OCI-LY7 (cell line): ENCODE results near the gene ADGRG4. TPM values are rescaled to one million over a fixed set of nuclear protein-coding genes. Genes with fewer than 3 reads are reported as not detected.

ENCODE experiments used
- BruUV-seq: library from RNA; stranded (reverse); fragments of 400-500 nt; replicated peaks from 2 replicates; lab custom pipeline; 2021; lab: Mats Ljungman, UMichigan
- CTCF ChIA-PET: fragments of 300-600 bp; sonication (Branson Sonifier 250); formaldehyde crosslinking; loops from one replicate; lab custom pipeline; 2022; ENCODE audit warnings: antibody characterized with exemption; ENCODE audit not compliant: unreplicated experiment; lab: Charles Lee
- POLR2A ChIA-PET: fragments of 300-600 bp; sonication (Branson Sonifier 250); formaldehyde crosslinking; loops from one replicate; lab custom pipeline; 2022; ENCODE audit warnings: antibody characterized with exemption; lab: Charles Lee
- DNase-seq: peaks from one replicate; pipeline ENCODE4 v3.0.0-alpha.2; 2015; ENCODE audit warnings: low spot score
- H2AFZ ChIP-seq: fragments of 200-600 bp; sonication (generic), shearing (Covaris generic); 2 replicates; pipeline ENCODE4 v1.6.1; 2014; ENCODE audit warnings: mild to moderate bottlenecking, antibody characterized with exemption, low read length, moderate library complexity
- H3K27ac ChIP-seq: fragments of 200-600 bp; sonication (generic); 2 replicates; pipeline ENCODE4 v1.5.1; 2014; ENCODE audit warnings: mixed run types, low read depth, mild to moderate bottlenecking, moderate library complexity, low read length, inconsistent platforms; ENCODE audit not compliant: poor library complexity, severe bottlenecking
- H3K36me3 ChIP-seq: fragments of 200-600 bp; sonication (generic); 2 replicates; pipeline ENCODE4 v1.6.1; 2014; ENCODE audit warnings: mild to moderate bottlenecking, antibody characterized with exemption, low read length, moderate library complexity, mixed read lengths; ENCODE audit not compliant: insufficient read depth
- H3K4me1 ChIP-seq: fragments of 200-600 bp; sonication (generic); 2 replicates; pipeline ENCODE4 v1.5.1; 2014; ENCODE audit warnings: mild to moderate bottlenecking, low read length; ENCODE audit not compliant: insufficient read depth, poor library complexity, severe bottlenecking
- H3K4me2 ChIP-seq: fragments of 200-600 bp; sonication (generic); 2 replicates; pipeline ENCODE4 v1.6.1; 2014; ENCODE audit warnings: mild to moderate bottlenecking, low read length
- H3K4me3 ChIP-seq: fragments of 200-600 bp; sonication (generic); 2 replicates; pipeline ENCODE4 v1.5.1; 2014; ENCODE audit warnings: mild to moderate bottlenecking, low read depth, low read length; ENCODE audit not compliant: poor library complexity, severe bottlenecking
- H3K79me2 ChIP-seq: fragments of 200-600 bp; sonication (generic); 2 replicates; pipeline ENCODE4 v1.6.1; 2016; ENCODE audit warnings: low read depth, mild to moderate bottlenecking, low read length, moderate library complexity, mixed read lengths; ENCODE audit not compliant: insufficient read depth
- H3K9me2 ChIP-seq: fragments of 200-600 bp; sonication (generic); 2 replicates; pipeline ENCODE4 v1.6.1; 2016; ENCODE audit warnings: mild to moderate bottlenecking, low read length, mixed read lengths; ENCODE audit not compliant: insufficient read depth
- H3K9me3 ChIP-seq: fragments of 200-600 bp; sonication (generic); 2 replicates; pipeline ENCODE4 v1.6.1; 2014; ENCODE audit warnings: mild to moderate bottlenecking, mixed run types, low read length, mixed read lengths
- H4K20me1 ChIP-seq: fragments of 200-600 bp; sonication (generic); 2 replicates; pipeline ENCODE4 v1.6.1; 2014; ENCODE audit warnings: mild to moderate bottlenecking, antibody characterized with exemption, low read length, moderate library complexity, mixed read lengths; ENCODE audit not compliant: insufficient read depth
- EZH2phosphoT487 ChIP-seq: fragments of 200-600 bp; sonication (generic); IDR thresholded peaks from 2 replicates; pipeline ENCODE4 v1.6.1; 2018; ENCODE audit warnings: low read depth, borderline replicate concordance, mild to moderate bottlenecking, mixed run types, antibody characterized with exemption, low read length, moderate library complexity, mixed read lengths
- intact Hi-C: fragments of 100-400 bp; cut with micrococcal nuclease; formaldehyde crosslinking; loops from one replicate; pipeline ENCODE4 v1.10.0; 2022; ENCODE audit not compliant: unreplicated experiment
- total RNA-seq, 2 experiments: library from RNA; depleted of rRNA in 1 of 2; stranded (reverse); fragments of >200 nt in 1 of 2; shearing (Covaris generic) in 1 of 2; gene quantifications; 2 replicates each; pipeline ENCODE4 v1.2.3, GENCODE V29; 2014 to 2022
- TF ChIP-seq, protein P1 (sequence below): fragments of 200-600 bp; sonication (generic); conservative IDR thresholded peaks from 2 replicates; pipeline ENCODE4 v1.5.1; 2014; ENCODE audit warnings: mild to moderate bottlenecking, antibody characterized with exemption, low read length, moderate library complexity, mixed read lengths

The ADGRG4 gene
- total RNA-seq, 2 experiments from 2014 or later = not detected

DNA sequence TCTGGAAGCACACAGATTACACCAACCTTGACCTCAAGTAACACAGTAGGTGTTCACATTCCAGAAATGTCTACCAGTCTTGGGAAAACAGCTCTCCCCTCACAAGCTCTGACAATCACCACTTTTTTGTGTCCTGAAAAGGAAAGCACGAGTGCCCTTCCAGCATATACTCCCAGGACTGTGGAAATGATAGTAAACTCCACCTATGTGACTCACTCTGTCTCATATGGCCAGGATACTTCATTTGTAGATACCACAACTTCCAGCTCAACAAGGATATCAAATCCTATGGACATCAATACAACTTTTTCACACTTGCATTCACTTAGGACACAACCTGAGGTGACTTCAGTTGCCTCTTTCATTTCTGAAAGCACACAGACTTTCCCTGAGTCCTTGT is 46.9 kb downstream of the ADGRG4 start:
- Histone ChIP-seq H3K4me3 (no peak overlapping the region), H3K36me3 (no peaks in the 10 kb centered on the region), H3K79me2 (no peaks in the 10 kb centered on the region), H3K4me1 (no peaks in the 10 kb centered on the region), H3K9me2 (no peaks in the 10 kb centered on the region), H3K9me3 (no peaks in the 10 kb centered on the region), H2AFZ (no peak overlapping the region), H3K4me2 (no peak overlapping the region), H4K20me1 (no peaks in the 10 kb centered on the region), H3K27ac (no peak overlapping the region)
- no TSS peak for BruUV-seq
- intact Hi-C loops = no loop called here
- ChIA-PET POLR2A (no interaction called here), CTCF (no interaction called here)
- no peak for TF ChIP-seq EZH2phosphoT487
- TF ChIP-seq, protein P1, sequence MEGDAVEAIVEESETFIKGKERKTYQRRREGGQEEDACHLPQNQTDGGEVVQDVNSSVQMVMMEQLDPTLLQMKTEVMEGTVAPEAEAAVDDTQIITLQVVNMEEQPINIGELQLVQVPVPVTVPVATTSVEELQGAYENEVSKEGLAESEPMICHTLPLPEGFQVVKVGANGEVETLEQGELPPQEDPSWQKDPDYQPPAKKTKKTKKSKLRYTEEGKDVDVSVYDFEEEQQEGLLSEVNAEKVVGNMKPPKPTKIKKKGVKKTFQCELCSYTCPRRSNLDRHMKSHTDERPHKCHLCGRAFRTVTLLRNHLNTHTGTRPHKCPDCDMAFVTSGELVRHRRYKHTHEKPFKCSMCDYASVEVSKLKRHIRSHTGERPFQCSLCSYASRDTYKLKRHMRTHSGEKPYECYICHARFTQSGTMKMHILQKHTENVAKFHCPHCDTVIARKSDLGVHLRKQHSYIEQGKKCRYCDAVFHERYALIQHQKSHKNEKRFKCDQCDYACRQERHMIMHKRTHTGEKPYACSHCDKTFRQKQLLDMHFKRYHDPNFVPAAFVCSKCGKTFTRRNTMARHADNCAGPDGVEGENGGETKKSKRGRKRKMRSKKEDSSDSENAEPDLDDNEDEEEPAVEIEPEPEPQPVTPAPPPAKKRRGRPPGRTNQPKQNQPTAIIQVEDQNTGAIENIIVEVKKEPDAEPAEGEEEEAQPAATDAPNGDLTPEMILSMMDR = no peak
- no peak for DNase-seq

DNA sequence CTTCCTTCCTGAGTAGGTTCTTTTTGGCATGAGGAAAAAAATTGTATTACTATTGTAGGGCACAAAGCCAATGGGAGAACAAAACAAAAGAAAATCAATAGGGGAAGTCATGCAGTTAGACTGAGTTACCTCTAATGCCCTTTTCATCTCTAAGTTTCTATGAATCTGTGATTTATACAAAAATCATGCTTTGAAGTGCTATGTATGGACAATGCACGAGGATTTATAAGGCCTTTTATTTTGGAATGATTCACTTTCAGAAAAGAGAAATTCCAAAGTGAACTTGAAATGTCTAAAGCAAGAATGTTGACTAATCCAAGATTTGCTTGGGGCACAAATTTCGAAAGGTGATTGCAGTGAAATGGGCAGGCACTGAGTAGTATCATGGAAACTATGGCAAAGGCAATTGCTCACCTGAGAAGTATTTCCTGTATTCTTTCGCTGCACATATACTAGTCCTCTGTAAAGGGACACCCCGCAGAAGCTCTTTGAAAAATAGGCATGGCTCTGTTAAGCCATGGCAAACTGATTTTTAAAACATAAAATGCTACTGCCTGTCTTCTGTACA is 52.8 kb downstream of the ADGRG4 start:
- intact Hi-C loops = no loop called here
- Histone ChIP-seq H3K27ac (no peak overlapping the region), H3K36me3 (no peaks in the 10 kb centered on the region), H4K20me1 (no peaks in the 10 kb centered on the region), H3K79me2 (no peaks in the 10 kb centered on the region), H3K4me3 (no peak overlapping the region), H3K9me2 (no peaks in the 10 kb centered on the region), H3K9me3 (no peaks in the 10 kb centered on the region), H3K4me2 (no peak overlapping the region), H2AFZ (no peak overlapping the region), H3K4me1 (no peaks in the 10 kb centered on the region)
- no peak for DNase-seq
- no peak for TF ChIP-seq EZH2phosphoT487
- TF ChIP-seq, protein P1 = no peak
- ChIA-PET CTCF (no interaction called here), POLR2A (interaction anchor here (0.8 kb wide), 1 partner anchor 12 kb away, joined by 3 read pairs; no protein-coding TSS in a partner anchor)
- BruUV-seq = no TSS peak

GRCh38 chrX:136354201-136354600 is 53.4 kb downstream of the ADGRG4 start:
- no TSS peak for BruUV-seq
- ChIA-PET CTCF (no interaction called here), POLR2A (interaction anchor here (0.8 to 0.9 kb wide), 2 partner anchors 11 to 26 kb away, joined by 3 read pairs; no protein-coding TSS in a partner anchor)
- Histone ChIP-seq H3K9me2 (no peaks in the 10 kb centered on the region), H3K79me2 (no peaks in the 10 kb centered on the region), H2AFZ (no peak overlapping the region), H3K9me3 (no peaks in the 10 kb centered on the region), H3K4me1 (no peaks in the 10 kb centered on the region), H3K4me3 (no peak overlapping the region), H3K4me2 (no peak overlapping the region), H3K27ac (no peak overlapping the region), H3K36me3 (no peaks in the 10 kb centered on the region), H4K20me1 (no peaks in the 10 kb centered on the region)
- no peak for DNase-seq
- intact Hi-C loops = no loop called here
- TF ChIP-seq EZH2phosphoT487 = no peak
- TF ChIP-seq, protein P1 = no peak
